ENCODE data around the gene NKX1-2. TPM values are rescaled to one million over a fixed set of nuclear protein-coding genes. Genes with fewer than 3 reads are reported as not detected.

NKX1-2 gene
- total RNA-seq, 4 donors from 2014 or later: 0.78 to 2.4 (median 1.3) TPM

GRCh38 chr10:124495725-124496124 is 45.9 kb upstream of the NKX1-2 start:
- H3K4me3 ChIP-seq (ENCODE audit: low read depth, poor library complexity, severe bottlenecking): no peak overlapping the region
- TF ChIP-seq, protein P1, sequence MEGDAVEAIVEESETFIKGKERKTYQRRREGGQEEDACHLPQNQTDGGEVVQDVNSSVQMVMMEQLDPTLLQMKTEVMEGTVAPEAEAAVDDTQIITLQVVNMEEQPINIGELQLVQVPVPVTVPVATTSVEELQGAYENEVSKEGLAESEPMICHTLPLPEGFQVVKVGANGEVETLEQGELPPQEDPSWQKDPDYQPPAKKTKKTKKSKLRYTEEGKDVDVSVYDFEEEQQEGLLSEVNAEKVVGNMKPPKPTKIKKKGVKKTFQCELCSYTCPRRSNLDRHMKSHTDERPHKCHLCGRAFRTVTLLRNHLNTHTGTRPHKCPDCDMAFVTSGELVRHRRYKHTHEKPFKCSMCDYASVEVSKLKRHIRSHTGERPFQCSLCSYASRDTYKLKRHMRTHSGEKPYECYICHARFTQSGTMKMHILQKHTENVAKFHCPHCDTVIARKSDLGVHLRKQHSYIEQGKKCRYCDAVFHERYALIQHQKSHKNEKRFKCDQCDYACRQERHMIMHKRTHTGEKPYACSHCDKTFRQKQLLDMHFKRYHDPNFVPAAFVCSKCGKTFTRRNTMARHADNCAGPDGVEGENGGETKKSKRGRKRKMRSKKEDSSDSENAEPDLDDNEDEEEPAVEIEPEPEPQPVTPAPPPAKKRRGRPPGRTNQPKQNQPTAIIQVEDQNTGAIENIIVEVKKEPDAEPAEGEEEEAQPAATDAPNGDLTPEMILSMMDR (IDR thresholded peaks at IDR 0.05): no peak
- TF ChIP-seq POLR2A (IDR thresholded peaks at IDR 0.05): no peak
- intact Hi-C loops (cut with DNase I; ENCODE audit: low total_unique reads): no loop called here
- WGBS, 2 donors: 92 to 97% methylated on average over 11 of the region's 11 CpGs
- DNase-seq (ENCODE audit: low spot score in 2 of 2): no peak

- TF ChIP-seq POLR2A (IDR thresholded peaks at IDR 0.05): no peak
- TF ChIP-seq, protein P1 (IDR thresholded peaks at IDR 0.05): no peak
- intact Hi-C loops (cut with DNase I; ENCODE audit: low total_unique reads): no loop called here
- no peak overlapping the region for H3K4me3 ChIP-seq (ENCODE audit: low read depth, poor library complexity, severe bottlenecking)
- no peak for DNase-seq (ENCODE audit: low spot score in 2 of 2)
- WGBS, 2 donors: 64 to 75% methylated on average over 6 to 7 of the region's 7 CpGs
These were observed 45.3 kb upstream of the NKX1-2 start for GRCh38 chr10:124495162-124495561.

- 77 to 78% methylated on average over 16 of the region's 16 CpGs for WGBS, 2 donors
- TF ChIP-seq, protein P1 (IDR thresholded peaks at IDR 0.05): no peak
- TF ChIP-seq POLR2A (IDR thresholded peaks at IDR 0.05): no peak
- intact Hi-C loops (cut with DNase I; ENCODE audit: low total_unique reads): no loop called here
- DNase-seq (ENCODE audit: low spot score in 2 of 2): no peak
- H3K4me3 ChIP-seq (ENCODE audit: low read depth, poor library complexity, severe bottlenecking): no peak overlapping the region
These were observed 44.4 kb upstream of the NKX1-2 start for GRCh38 chr10:124494046-124494807.

GRCh38 chr10:124493214-124493882 is 43.5 kb upstream of the NKX1-2 start:
- no peak for DNase-seq (ENCODE audit: low spot score in 2 of 2)
- intact Hi-C loops (cut with DNase I; ENCODE audit: low total_unique reads): no loop called here
- H3K4me3 ChIP-seq (ENCODE audit: low read depth, poor library complexity, severe bottlenecking): no peak overlapping the region
- 78 to 85% methylated on average over 23 of the region's 23 CpGs for WGBS, 2 donors
- TF ChIP-seq, protein P1 (IDR thresholded peaks at IDR 0.05): no peak
- TF ChIP-seq POLR2A (IDR thresholded peaks at IDR 0.05): no peak

- WGBS, 2 donors: 87 to 88% methylated on average over 8 of the region's 8 CpGs
- no peak overlapping the region for H3K4me3 ChIP-seq (ENCODE audit: low read depth, poor library complexity, severe bottlenecking)
- TF ChIP-seq, protein P1 (IDR thresholded peaks at IDR 0.05): no peak
- DNase-seq (ENCODE audit: low spot score in 2 of 2): no peak
- intact Hi-C loops (cut with DNase I; ENCODE audit: low total_unique reads): no loop called here
These were observed 42.4 kb upstream of the NKX1-2 start for GRCh38 chr10:124492266-124492665.
